Activated T-helper 9 cell treated with anti-CD3 and anti-CD28 coated beads, Interleukin-2, amount 50 U/mL, for 16 hours (primary cell): ENCODE measurements around the gene RNF44.
"Not testable (repeated sequence)": the region's sequence is repeated elsewhere in the genome, so short reads cannot be mapped to it uniquely, and the experiment has no call there.

Source experiments
- DNase-seq: peaks from one replicate; pipeline ENCODE4 v3.0.0-alpha.2; 2020; ENCODE audit warnings: low read depth

RNF44 gene

GRCh38 chr5:176550937-176551336, 13.7 kb upstream of the RNF44 start:
- DNase-seq, result not testable (repeated sequence)

- no peak for DNase-seq
Measured at GRCh38 chr5:176550275-176550831, 13.2 kb upstream of the RNF44 start.

- DNase-seq, result no peak
Measured at GRCh38 chr5:176549871-176550270, 12.7 kb upstream of the RNF44 start.

GRCh38 chr5:176548967-176549444, 11.8 kb upstream of the RNF44 start, which contains the start of gene CDHR2:
CDHR2 (plus strand) TSS chr5:176549342; CDS start chr5:176565353, 16,011 bp downstream.
- no peak for DNase-seq

GRCh38 chr5:176547802-176548201, 10.6 kb upstream of the RNF44 start:
- no peak for DNase-seq

GRCh38 chr5:176545737-176546509, 8.7 kb upstream of the RNF44 start:
- DNase-seq, result no peak

GRCh38 chr5:176545388-176545736, 8.2 kb upstream of the RNF44 start:
- no peak for DNase-seq

- peak; percentile 62 for DNase-seq
Measured at GRCh38 chr5:176543428-176544182, 6.4 kb upstream of the RNF44 start.

GRCh38 chr5:176542596-176543427, 5.6 kb upstream of the RNF44 start:
- no peak for DNase-seq

GRCh38 chr5:176542135-176542595, 5.0 kb upstream of the RNF44 start:
- peak; percentile 47 for DNase-seq

GRCh38 chr5:176541338-176542134, 4.3 kb upstream of the RNF44 start:
- DNase-seq, result peak; percentile 47

- no peak for DNase-seq
Measured at GRCh38 chr5:176540956-176541337, 3.7 kb upstream of the RNF44 start.

GRCh38 chr5:176540476-176540899, 3.3 kb upstream of the RNF44 start:
- no peak for DNase-seq

GRCh38 chr5:176538989-176539384, 1.8 kb upstream of the RNF44 start:
- DNase-seq, result no peak

GRCh38 chr5:176538230-176538988, 1.2 kb upstream of the RNF44 start:
- DNase-seq, result no peak

GRCh38 chr5:176537554-176538229, 490 bp upstream of the RNF44 start:
- peak; percentile 94 for DNase-seq

- DNase-seq, result peak; percentile 73
Measured at GRCh38 chr5:176536132-176536901, 885 bp downstream of the RNF44 start.

GRCh38 chr5:176535664-176536131, 1.5 kb downstream of the RNF44 start:
- DNase-seq, result no peak
